ENCODE data around the gene ANTXR1. TPM values are rescaled to one million over a fixed set of nuclear protein-coding genes. Genes with fewer than 3 reads are reported as not detected.

ANTXR1 gene
- total RNA-seq, 1 experiment from 2014 or later = 67.4 TPM

GRCh38 chr2:69034845-69035244 lies 21.9 kb downstream of the ANTXR1 start:
- no peak overlapping the region for H3K27ac ChIP-seq
- H3K4me3 ChIP-seq = no peak overlapping the region
- peaks cover 16% of the 10 kb centered on the region for H3K36me3 ChIP-seq
- no peaks in the 10 kb centered on the region for H3K9me3 ChIP-seq (replicated peaks)
- H3K4me1 ChIP-seq = peaks cover 28% of the 10 kb centered on the region
- H3K27me3 ChIP-seq = no peaks in the 10 kb centered on the region
- no peak for DNase-seq

GRCh38 chr2:69036926-69037325 lies 23.9 kb downstream of the ANTXR1 start:
- no peak overlapping the region for H3K27ac ChIP-seq
- peaks cover 13% of the 10 kb centered on the region for H3K4me1 ChIP-seq
- H3K36me3 ChIP-seq = peaks cover 36% of the 10 kb centered on the region
- H3K9me3 ChIP-seq (replicated peaks) = no peaks in the 10 kb centered on the region
- DNase-seq = no peak
- no peak overlapping the region for H3K4me3 ChIP-seq
- no peaks in the 10 kb centered on the region for H3K27me3 ChIP-seq

DNA sequence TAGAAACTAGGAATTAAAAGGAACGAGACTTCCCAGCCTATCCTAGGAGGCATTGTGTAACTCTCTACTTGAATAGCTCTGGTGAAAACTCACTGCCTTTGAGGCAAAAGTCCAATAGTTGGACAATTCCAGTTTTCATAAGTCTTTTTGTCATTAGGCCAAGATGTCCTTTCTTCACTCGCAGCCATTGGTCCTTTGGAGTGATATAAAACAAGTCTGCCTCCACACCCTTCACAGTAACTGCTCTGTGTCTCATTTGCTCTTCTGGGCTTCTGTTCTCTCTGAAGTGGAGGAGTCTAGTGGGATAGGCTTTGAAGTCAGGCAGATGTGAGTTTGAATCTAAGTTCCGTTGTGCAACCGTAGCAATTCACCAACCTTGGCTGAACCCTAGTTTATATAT lies 28.2 kb downstream of the ANTXR1 start:
- Histone ChIP-seq H3K4me3 (no peak overlapping the region), H3K27me3 (no peaks in the 10 kb centered on the region), H3K36me3 (peaks cover 74% of the 10 kb centered on the region), H3K9me3 (replicated peaks) (no peaks in the 10 kb centered on the region), H3K27ac (no peak overlapping the region), H3K4me1 (peaks cover 5% of the 10 kb centered on the region; the same call in 1 of the 2 replicates)
- DNase-seq = no peak

GRCh38 chr2:69043736-69044400 lies 30.9 kb downstream of the ANTXR1 start:
- no peak for DNase-seq
- no peaks in the 10 kb centered on the region for H3K9me3 ChIP-seq (replicated peaks)
- peaks cover 78% of the 10 kb centered on the region for H3K36me3 ChIP-seq
- H3K27me3 ChIP-seq = no peaks in the 10 kb centered on the region
- H3K4me3 ChIP-seq = no peak overlapping the region
- peaks cover 11% of the 10 kb centered on the region; the same call in 1 of the 2 replicates for H3K4me1 ChIP-seq
- no peak overlapping the region for H3K27ac ChIP-seq

DNA sequence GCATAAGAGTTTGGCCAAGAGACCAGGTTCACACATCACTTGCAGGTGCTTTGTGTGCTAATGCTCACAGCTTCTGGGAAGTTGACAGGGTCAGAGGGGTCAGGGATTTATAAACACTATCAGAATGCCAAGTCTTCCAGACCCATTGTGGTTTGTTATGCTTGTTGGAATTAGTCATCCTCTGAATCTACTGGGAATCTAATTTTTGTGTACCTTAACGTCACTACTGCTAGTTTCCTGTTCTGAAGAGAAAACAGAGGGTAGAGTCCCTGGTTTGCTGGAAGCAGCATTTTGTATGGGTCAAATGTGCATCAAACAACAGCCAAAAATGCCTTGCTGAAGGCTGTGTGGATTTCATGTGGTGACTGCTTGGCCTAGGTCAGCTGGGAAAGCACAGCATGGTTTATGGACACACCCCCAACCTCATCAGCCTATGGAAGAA lies 33.3 kb downstream of the ANTXR1 start:
- Histone ChIP-seq H3K36me3 (peaks cover 63% of the 10 kb centered on the region), H3K9me3 (replicated peaks) (no peaks in the 10 kb centered on the region), H3K27ac (no peak overlapping the region; the same call in 1 of the 2 replicates), H3K4me3 (no peak overlapping the region), H3K27me3 (no peaks in the 10 kb centered on the region), H3K4me1 (peaks cover 11% of the 10 kb centered on the region; the same call in 1 of the 2 replicates)
- peak in 1 of 2 experiments; percentile 35 for DNase-seq

DNA sequence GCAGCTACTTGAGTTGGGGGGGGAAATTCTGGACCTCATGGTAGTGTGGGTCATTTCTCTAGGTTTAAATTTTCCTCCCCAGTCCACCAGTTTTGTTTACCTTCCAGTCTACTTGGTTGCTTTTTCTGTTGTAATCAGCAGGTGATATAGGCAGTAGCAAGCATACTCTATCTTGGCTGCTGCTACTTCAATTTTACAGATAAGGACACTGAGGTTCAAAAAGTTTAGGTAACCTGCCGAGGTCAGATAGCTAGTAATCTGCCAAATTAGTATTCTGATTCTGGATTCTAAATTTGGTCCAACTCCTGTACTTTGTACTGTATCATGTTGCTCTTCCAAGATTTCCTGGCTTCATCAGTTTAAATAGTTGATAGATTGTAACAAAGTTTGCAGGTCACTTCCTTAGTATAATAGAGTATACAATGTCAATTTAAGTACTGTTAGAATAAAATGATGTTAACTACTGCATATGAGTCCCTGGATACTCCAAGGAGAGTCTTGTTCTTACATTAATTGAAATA lies 34.7 kb downstream of the ANTXR1 start:
- peaks cover 11% of the 10 kb centered on the region; the same call in 1 of the 2 replicates for H3K4me1 ChIP-seq
- no peak for DNase-seq
- peaks cover 61% of the 10 kb centered on the region for H3K36me3 ChIP-seq
- no peak overlapping the region for H3K27ac ChIP-seq
- no peak overlapping the region for H3K4me3 ChIP-seq
- no peaks in the 10 kb centered on the region for H3K27me3 ChIP-seq
- no peaks in the 10 kb centered on the region for H3K9me3 ChIP-seq (replicated peaks)

DNA sequence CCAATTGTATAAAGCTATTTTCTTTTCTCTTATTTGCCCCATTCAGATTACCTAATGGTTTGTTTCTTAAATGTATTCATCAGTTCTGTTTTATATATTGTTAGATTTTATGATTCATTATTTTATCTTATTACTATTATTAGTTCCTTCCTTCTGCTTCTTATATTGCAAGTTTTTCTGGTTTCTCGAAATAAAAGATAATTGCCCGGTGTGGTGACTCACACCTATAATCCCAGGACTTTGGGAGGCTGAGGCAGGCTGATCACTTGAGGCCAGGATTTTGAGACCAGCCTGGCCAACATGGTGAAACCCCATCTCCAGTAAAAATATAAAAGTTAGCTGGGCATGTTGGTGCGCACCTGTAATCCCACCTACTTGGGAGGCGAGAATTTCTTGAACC lies 37.8 kb downstream of the ANTXR1 start:
- H3K4me1 ChIP-seq = peaks cover 10% of the 10 kb centered on the region; the same call in 1 of the 2 replicates
- no peak overlapping the region for H3K4me3 ChIP-seq

DNA sequence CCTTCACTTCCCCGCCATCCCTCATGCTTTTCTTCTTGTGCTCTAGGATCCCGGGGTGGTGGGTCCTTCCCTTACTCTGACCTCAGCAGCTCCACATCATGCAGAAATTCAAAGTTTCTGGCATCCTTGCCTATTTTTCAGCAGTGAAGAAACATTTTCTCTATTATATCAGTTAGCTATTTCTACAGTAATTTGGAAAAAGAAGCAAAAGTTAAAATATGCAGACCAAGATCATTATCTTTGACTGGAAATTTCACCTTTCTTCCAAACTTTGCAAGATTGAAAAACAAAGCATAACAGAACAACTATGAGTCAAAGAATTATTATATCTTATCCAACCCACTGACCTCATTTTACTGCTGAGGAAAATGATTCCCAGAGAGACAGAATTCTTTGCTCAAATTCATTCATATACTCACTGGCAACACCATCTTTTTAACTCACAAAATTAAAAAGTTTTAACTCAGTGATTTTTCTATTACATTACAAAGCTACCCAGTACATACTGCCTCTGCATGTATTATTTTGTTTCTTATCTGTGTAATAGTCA lies 40.5 kb downstream of the ANTXR1 start:
- Histone ChIP-seq H3K4me3 (no peak overlapping the region), H3K4me1 (no peaks in the 10 kb centered on the region), H3K9me3 (replicated peaks) (no peaks in the 10 kb centered on the region; the same call in none of the 2 replicates), H3K36me3 (peaks cover 58% of the 10 kb centered on the region), H3K27ac (no peak overlapping the region), H3K27me3 (no peaks in the 10 kb centered on the region)
- DNase-seq = no peak

More for the DNA sequence above, 37.8 kb downstream of the ANTXR1 start:
- Histone ChIP-seq H3K9me3 (replicated peaks) (no peaks in the 10 kb centered on the region), H3K27ac (no peak overlapping the region), H3K27me3 (no peaks in the 10 kb centered on the region), H3K36me3 (peaks cover 54% of the 10 kb centered on the region)
- DNase-seq = no peak

DNA sequence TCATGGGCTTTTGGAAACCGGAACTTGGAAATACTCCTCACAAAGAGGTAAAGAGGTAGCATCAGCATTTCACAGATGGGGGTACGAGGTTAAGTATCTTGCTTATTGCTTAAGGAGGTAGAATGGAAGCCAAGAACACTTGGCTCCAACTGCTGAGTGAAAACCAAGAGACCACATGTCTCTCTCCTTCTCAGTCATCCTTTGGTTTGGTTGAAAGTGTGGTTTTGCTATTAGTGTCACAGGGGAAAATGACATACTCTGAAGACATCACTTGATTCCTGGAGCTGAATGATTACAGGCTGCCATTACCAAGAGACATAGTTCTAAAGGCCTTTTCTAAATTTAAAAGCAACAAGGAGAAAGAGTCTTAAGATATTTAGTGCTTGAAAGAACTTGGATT lies 41.5 kb downstream of the ANTXR1 start:
- Histone ChIP-seq H3K27ac (no peak overlapping the region), H3K36me3 (peaks cover 65% of the 10 kb centered on the region), H3K4me3 (no peak overlapping the region), H3K9me3 (replicated peaks) (no peaks in the 10 kb centered on the region; the same call in none of the 2 replicates), H3K27me3 (no peaks in the 10 kb centered on the region), H3K4me1 (no peaks in the 10 kb centered on the region)
- no peak for DNase-seq

DNA sequence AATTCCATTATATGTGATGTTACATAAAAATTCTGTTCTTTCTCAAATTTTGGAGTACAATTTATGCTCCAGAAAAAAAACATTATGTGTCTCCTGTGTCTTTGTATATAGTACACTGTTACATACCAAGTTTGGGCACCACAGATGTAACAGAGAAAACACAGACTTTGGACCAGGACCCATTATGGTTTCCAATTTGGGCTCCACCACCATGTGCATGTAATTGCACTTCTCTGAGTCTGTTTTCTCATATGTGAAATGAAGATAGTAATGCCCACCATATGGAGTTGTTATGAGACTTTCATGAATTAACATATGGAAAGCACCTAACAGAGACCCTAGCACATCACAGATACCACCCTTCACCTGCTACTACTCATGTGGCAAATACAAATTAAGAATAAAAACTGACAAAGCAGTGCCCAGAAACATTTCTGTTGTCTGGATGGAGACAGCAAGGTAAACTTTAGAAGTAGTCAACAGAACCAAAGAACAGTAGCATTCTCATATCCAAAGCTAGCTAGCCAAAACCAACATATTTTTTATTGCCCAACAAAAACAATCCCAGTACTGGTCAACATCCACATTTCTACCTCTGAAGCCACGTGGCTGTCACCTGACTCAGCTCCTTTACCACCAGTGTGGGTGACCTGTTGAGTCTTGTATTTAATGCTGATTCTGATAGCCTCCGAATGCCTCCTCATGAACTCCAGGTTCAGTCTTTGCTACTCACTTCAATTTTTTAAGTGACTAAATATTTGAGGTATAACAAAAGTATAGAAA lies 42.9 kb downstream of the ANTXR1 start:
- no peaks in the 10 kb centered on the region; the same call in none of the 2 replicates for H3K9me3 ChIP-seq (replicated peaks)
- peaks cover 72% of the 10 kb centered on the region for H3K36me3 ChIP-seq
- DNase-seq = no peak
- H3K27ac ChIP-seq = no peak overlapping the region
- no peaks in the 10 kb centered on the region for H3K4me1 ChIP-seq
- no peak overlapping the region for H3K4me3 ChIP-seq
- no peaks in the 10 kb centered on the region for H3K27me3 ChIP-seq

- H3K27me3 ChIP-seq = no peaks in the 10 kb centered on the region
- H3K27ac ChIP-seq = no peak overlapping the region
- H3K36me3 ChIP-seq = peaks cover 73% of the 10 kb centered on the region
- no peaks in the 10 kb centered on the region; the same call in none of the 2 replicates for H3K9me3 ChIP-seq (replicated peaks)
- DNase-seq = no peak
- no peak overlapping the region for H3K4me3 ChIP-seq
- H3K4me1 ChIP-seq = no peaks in the 10 kb centered on the region
These were observed 44.7 kb downstream of the ANTXR1 start for GRCh38 chr2:69057660-69058059.

DNA sequence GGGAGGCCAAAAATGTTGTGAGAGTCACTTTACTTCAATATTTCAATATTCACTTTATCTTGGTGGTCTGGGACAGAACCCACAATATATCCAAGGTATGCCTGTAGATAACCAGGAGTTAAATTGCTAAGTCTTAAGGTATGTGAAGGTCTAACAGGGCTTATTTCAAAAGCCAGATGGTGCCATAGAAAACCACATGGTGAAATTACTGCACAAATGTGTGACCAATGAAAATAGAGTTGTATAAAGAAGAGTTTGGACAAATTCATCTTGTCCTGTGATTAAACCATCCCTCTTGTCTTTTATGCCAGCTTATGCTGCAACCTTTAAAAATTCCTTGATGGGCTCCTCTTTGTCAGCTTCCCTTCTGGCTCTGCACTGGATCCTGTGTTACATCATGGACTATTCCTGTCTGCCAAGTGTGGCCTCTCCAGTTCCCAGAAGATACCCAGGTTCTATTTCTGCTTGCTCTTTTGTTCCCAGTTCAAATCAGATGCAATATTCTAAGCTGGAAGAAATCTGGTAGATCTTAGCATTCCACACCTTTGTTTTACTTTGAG lies 46.8 kb downstream of the ANTXR1 start:
- Histone ChIP-seq H3K27me3 (no peaks in the 10 kb centered on the region), H3K4me1 (no peaks in the 10 kb centered on the region), H3K9me3 (replicated peaks) (peaks cover 8% of the 10 kb centered on the region), H3K4me3 (no peak overlapping the region), H3K36me3 (peaks cover 67% of the 10 kb centered on the region), H3K27ac (no peak overlapping the region)
- no peak for DNase-seq

DNA sequence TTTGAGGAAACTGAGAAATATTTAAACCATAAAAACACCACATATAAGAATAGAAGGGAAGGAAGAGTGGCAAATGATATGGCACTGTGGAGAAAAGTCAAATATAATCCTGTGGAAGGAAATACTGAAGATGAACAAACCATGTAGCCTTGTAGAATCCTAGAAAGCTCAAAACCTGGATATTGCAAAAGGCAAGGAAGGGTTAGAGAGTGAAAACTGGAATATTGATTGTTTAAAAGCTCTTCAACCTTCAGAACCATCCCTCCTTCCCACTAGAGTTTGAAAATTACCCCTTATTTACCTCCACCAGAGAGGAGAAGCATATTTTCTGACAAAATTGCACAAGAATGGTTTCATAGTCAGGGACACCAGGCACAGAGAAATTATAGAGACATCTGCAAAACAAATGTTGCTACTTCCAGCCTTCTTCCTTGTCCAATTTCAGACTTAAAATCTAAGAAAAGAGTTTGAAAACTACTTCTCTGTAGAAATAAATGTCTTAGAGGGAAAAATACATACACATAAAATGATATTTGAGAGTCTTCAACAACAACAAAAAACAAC lies 48.0 kb downstream of the ANTXR1 start:
- peaks cover 60% of the 10 kb centered on the region for H3K36me3 ChIP-seq
- no peak for DNase-seq
- H3K27ac ChIP-seq = no peak overlapping the region
- no peak overlapping the region for H3K4me3 ChIP-seq
- H3K4me1 ChIP-seq = peaks cover 3% of the 10 kb centered on the region; the same call in 1 of the 2 replicates
- no peaks in the 10 kb centered on the region for H3K27me3 ChIP-seq
- peaks cover 8% of the 10 kb centered on the region for H3K9me3 ChIP-seq (replicated peaks)

- H3K36me3 ChIP-seq = peaks cover 61% of the 10 kb centered on the region
- peaks cover 3% of the 10 kb centered on the region; the same call in 1 of the 2 replicates for H3K4me1 ChIP-seq
- no peak for DNase-seq
- H3K4me3 ChIP-seq = no peak overlapping the region
- H3K9me3 ChIP-seq (replicated peaks) = peaks cover 8% of the 10 kb centered on the region
- H3K27me3 ChIP-seq = no peaks in the 10 kb centered on the region
- no peak overlapping the region for H3K27ac ChIP-seq
These were observed 48.5 kb downstream of the ANTXR1 start for GRCh38 chr2:69061525-69061924.
